H1 (cell line): ENCODE measurements around the gene DAPK1.

Experiments used
- EGR1 ChIP-seq: IDR thresholded peaks from 2 replicates; pipeline ENCODE4 v1.6.1; 2011; ENCODE audit warnings: low read depth, low read length, borderline replicate concordance
- GABPA ChIP-seq: IDR thresholded peaks from 2 replicates; pipeline ENCODE4 v1.6.1; 2011; ENCODE audit warnings: mild to moderate bottlenecking, low read length, moderate library complexity, borderline replicate concordance; ENCODE audit not compliant: insufficient read depth
- HDAC2 ChIP-seq, 2 experiments: fragments of 300-600 bp in 1 of 2; sonication (generic) in 1 of 2; IDR thresholded peaks; 2 replicates each; pipeline ENCODE4 v1.6.1; 2011 to 2012; ENCODE audit warnings: low read depth in 2 of 2, low read length in 2 of 2, mild to moderate bottlenecking in 2 of 2, moderate library complexity in 2 of 2, borderline replicate concordance in 1 of 2, inconsistent platforms in 1 of 2
- POLR2A ChIP-seq, 2 experiments: IDR thresholded peaks; 1 replicate in 1 of 2; 2 replicates in 1 of 2; pipeline ENCODE4 v1.6.1; 2011; ENCODE audit warnings: low read depth in 2 of 2, low read length in 2 of 2, mild to moderate bottlenecking in 2 of 2; ENCODE audit errors: control extremely low read depth in 1 of 2
- POLR2AphosphoS5 ChIP-seq: IDR thresholded peaks from 2 replicates; pipeline ENCODE4 v1.6.1; 2011; ENCODE audit warnings: low read depth, low read length
- RAD21 ChIP-seq, 2 experiments: IDR thresholded peaks in 1 of 2; conservative IDR thresholded peaks in 1 of 2; 2 replicates each; pipeline ENCODE4 v1.6.1; 2011; ENCODE audit warnings: low read depth in 2 of 2, low read length in 2 of 2, improper control_type of control experiment in 1 of 2, inconsistent platforms in 1 of 2, mild to moderate bottlenecking in 1 of 2, moderate library complexity in 1 of 2
- TF ChIP-seq, protein P1 (sequence below), 3 experiments: IDR thresholded peaks; 1 replicate in 2 of 3; 2 replicates in 1 of 3; pipeline versions ENCODE4 v1.5.1 to v1.6.1; 2011; ENCODE audit warnings: low read length in 3 of 3, mild to moderate bottlenecking in 3 of 3, inconsistent platforms in 2 of 3, low read depth in 1 of 3, moderate library complexity in 1 of 3; ENCODE audit not compliant: insufficient read depth in 1 of 3; ENCODE audit errors: control extremely low read depth in 1 of 3

DNA sequence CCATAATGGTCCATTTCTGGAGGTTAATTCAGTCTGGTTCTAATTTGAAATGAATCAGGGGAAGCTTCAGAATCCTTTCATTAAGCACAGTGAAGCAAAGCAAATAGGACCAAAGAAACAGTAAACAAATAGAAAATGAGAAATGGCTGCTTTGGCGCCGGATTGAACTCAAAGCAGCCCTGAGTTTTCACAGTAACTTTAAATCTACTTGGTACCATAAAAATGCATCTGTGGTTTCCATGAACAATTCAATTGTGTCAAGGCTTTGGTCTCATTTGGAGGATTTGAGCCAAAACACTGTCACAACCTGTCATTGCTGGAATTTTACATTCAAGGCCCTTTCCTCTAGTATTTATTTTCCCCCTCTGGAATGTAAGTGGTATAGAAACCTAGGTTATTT, 25.9 kb upstream of the DAPK1 start:
- TF ChIP-seq HDAC2 (IDR thresholded peaks at IDR 0.05; ENCODE audit: borderline replicate concordance in 1 of 2, low read depth in 2 of 2, low read length in 2 of 2) (no peak), POLR2A (IDR thresholded peaks at IDR 0.05; ENCODE audit: control extremely low read depth in 1 of 2, low read depth in 2 of 2, low read length in 2 of 2) (no peak), GABPA (no peak), RAD21 (IDR thresholded peaks at IDR 0.05 in 1 of 2, conservative IDR thresholded peaks at IDR 0.05 in 1 of 2; ENCODE audit: low read depth in 2 of 2, low read length in 2 of 2) (no peak), POLR2AphosphoS5 (no peak), EGR1 (no peak)
- TF ChIP-seq, protein P1, sequence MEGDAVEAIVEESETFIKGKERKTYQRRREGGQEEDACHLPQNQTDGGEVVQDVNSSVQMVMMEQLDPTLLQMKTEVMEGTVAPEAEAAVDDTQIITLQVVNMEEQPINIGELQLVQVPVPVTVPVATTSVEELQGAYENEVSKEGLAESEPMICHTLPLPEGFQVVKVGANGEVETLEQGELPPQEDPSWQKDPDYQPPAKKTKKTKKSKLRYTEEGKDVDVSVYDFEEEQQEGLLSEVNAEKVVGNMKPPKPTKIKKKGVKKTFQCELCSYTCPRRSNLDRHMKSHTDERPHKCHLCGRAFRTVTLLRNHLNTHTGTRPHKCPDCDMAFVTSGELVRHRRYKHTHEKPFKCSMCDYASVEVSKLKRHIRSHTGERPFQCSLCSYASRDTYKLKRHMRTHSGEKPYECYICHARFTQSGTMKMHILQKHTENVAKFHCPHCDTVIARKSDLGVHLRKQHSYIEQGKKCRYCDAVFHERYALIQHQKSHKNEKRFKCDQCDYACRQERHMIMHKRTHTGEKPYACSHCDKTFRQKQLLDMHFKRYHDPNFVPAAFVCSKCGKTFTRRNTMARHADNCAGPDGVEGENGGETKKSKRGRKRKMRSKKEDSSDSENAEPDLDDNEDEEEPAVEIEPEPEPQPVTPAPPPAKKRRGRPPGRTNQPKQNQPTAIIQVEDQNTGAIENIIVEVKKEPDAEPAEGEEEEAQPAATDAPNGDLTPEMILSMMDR (IDR thresholded peaks at IDR 0.05; ENCODE audit: control extremely low read depth in 1 of 3, insufficient read depth in 1 of 3, low read depth in 1 of 3, low read length in 3 of 3) = no peak
